Measurements from ENCODE around the gene ZNF205. TPM values are rescaled to one million over a fixed set of nuclear protein-coding genes. Genes with fewer than 3 reads are reported as not detected.

ZNF205 gene
- total RNA-seq, 1 donor from 2014 or later = 25.1 TPM

DNA sequence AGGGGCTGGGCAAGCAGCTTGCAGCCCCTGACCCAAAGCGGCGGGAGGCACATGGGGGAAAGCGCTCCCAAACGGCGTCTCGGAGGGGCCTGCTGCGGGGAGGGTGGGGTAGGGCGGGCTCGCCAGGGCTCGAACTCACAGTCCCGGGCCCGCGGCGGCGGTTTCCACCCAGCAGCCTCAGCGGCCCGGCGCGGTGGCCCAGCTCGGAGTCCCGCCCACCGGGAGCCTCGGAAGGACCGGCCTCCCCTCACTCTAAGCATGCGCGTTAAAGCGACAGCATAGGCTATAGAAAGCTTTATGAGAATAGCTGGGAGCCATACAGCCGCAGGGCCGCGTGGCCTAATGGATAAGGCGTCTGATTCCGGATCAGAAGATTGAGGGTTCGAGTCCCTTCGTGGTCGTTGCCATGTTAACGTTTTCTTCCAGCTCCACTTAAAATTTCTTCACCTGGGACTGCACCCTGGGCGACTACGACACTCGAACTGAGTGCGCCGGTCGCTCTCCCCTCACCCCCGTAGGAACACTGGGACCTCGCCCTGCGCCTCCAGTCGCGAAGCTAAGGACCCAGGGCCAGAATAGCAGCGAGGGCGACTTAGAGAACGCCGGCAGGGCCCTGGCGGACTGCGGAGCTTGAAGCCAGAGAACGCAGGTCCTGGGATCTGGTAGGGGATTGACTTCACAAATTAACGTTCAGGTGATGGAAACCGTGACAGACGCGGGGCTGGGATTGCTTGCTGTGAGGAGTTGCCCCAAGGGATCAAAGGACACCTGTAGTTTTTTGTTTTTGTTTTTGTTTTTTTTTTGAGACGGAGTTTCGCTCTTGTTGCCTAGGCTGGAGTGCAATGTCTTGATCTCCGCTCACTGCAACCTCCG is 38.2 kb downstream of the ZNF205 start:
- H3K4me3 ChIP-seq (ENCODE audit: low read depth, low read length) = peak overlapping the region; percentile 66
- no peak for TF ChIP-seq CTCF (IDR thresholded peaks at IDR 0.05; ENCODE audit: insufficient read depth, low read length, poor library complexity, severe bottlenecking)
- no peaks in the 10 kb centered on the region for H3K27me3 ChIP-seq (ENCODE audit: control insufficient read depth, insufficient read depth, low read length)
- DNase-seq (ENCODE audit: low read depth) = peak; percentile 69
- H3K36me3 ChIP-seq (ENCODE audit: control insufficient read depth, insufficient read depth, low read length) = no peaks in the 10 kb centered on the region

DNA sequence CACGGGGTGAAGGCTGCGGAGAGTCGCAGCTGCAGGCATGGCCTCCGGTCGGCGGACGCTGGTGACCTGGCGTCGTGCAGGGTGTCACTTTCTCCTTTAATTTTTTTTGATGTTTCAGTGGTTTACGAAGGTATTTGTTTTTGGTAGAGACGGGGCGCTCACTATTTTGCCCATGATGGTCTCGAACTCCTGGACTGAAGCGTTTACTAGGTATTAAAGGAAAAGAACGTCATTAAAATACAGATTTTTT is 39.6 kb downstream of the ZNF205 start:
- H3K4me3 ChIP-seq (ENCODE audit: low read depth, low read length) = peak overlapping the region; percentile 33
- no peaks in the 10 kb centered on the region for H3K27me3 ChIP-seq (ENCODE audit: control insufficient read depth, insufficient read depth, low read length)
- H3K36me3 ChIP-seq (ENCODE audit: control insufficient read depth, insufficient read depth, low read length) = no peaks in the 10 kb centered on the region
- TF ChIP-seq CTCF (IDR thresholded peaks at IDR 0.05; ENCODE audit: insufficient read depth, low read length, poor library complexity, severe bottlenecking) = no peak
- no peak for DNase-seq (ENCODE audit: low read depth)

DNA sequence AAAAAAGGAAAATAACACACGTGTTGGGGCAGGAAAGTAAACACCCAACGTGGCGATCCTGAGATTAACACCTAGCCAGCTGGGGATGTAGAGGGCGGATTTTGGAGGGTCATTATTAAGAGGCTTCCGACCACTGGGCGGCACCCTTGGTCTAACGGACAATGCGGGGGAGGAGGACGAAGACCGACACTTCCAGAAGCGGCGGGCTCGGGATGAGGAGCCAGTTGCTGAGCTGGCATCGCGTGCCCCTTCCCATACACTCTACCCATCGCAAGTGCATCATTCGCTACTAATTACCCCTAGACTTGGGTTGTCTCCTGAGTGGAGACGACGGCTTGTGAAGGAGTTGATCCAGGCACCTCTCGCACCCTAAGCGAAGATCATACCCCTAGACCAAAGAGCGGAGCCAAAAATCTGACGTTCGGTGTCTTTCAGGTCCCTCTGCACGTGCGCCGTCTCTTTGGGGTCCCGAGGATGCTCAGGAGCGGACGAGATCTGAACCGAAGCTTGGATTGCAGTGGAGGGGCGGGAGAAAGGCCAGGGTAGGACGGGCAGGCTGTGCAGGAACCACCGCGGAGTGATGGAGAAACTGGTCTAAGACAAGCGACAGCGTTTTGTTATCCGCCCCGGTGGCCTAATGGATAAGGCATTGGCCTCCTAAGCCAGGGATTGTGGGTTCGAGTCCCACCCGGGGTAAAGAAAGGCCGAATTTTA is 40.0 kb downstream of the ZNF205 start:
- Histone ChIP-seq H3K27me3 (ENCODE audit: control insufficient read depth, insufficient read depth, low read length) (no peaks in the 10 kb centered on the region), H3K4me3 (ENCODE audit: low read depth, low read length) (peak overlapping the region; percentile 33), H3K36me3 (ENCODE audit: control insufficient read depth, insufficient read depth, low read length) (no peaks in the 10 kb centered on the region)
- DNase-seq (ENCODE audit: low read depth) = peak; percentile 51
- peak; percentile 42 for TF ChIP-seq CTCF (IDR thresholded peaks at IDR 0.05; ENCODE audit: insufficient read depth, low read length, poor library complexity, severe bottlenecking)

GRCh38 chr16:3152991-3153368 is 40.6 kb downstream of the ZNF205 start:
- Histone ChIP-seq H3K36me3 (ENCODE audit: control insufficient read depth, insufficient read depth, low read length) (no peaks in the 10 kb centered on the region), H3K4me3 (ENCODE audit: low read depth, low read length) (no peak overlapping the region), H3K27me3 (ENCODE audit: control insufficient read depth, insufficient read depth, low read length) (no peaks in the 10 kb centered on the region)
- no peak for TF ChIP-seq CTCF (IDR thresholded peaks at IDR 0.05; ENCODE audit: insufficient read depth, low read length, poor library complexity, severe bottlenecking)
- no peak for DNase-seq (ENCODE audit: low read depth)

GRCh38 chr16:3155181-3155580 is 42.8 kb downstream of the ZNF205 start:
- Histone ChIP-seq H3K4me3 (ENCODE audit: low read depth, low read length) (no peak overlapping the region), H3K27me3 (ENCODE audit: control insufficient read depth, insufficient read depth, low read length) (no peaks in the 10 kb centered on the region), H3K36me3 (ENCODE audit: control insufficient read depth, insufficient read depth, low read length) (no peaks in the 10 kb centered on the region)
- TF ChIP-seq CTCF (IDR thresholded peaks at IDR 0.05; ENCODE audit: insufficient read depth, low read length, poor library complexity, severe bottlenecking) = no peak
- DNase-seq (ENCODE audit: low read depth) = no peak

All from kidney epithelial cell (primary cell).